ENCODE data around the gene APEX1. TPM values are rescaled to one million over a fixed set of nuclear protein-coding genes. Genes with fewer than 3 reads are reported as not detected.

APEX1 gene
- total RNA-seq, 1 donor from 2014 or later = 433 TPM

DNA sequence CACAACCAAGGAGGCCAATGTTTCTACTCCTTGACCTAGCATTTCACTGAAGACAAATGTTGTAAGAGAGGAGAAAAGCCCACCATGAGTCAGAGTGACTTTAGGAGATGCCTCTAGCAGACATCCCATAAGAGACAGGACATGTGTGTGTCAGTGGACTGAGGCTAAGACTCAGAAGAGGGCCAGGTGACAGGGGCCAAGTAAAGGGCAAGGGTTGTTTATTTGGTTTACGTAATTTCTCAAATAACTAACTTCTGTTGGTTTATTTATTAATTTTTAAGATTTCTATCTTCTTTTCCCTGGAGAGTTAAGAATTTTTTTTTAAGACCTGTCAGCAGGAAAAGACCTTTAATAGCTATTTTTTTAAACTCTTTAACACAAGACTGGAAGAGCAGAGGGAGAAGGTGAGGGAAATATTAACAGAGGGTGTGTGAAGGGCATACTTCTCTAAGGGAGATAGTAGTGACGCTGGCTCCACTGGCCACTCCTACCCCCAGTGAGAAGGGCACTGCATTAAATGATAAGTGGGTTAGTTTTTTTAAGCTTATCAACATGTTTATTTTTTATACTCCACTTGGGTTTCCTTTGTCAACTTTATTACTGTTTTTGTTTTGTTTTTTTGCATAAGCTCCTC, 17.6 kb downstream of the APEX1 start:
- H3K9me3 Mint-ChIP-seq = no peaks in the 10 kb centered on the region
- no peak overlapping the region for H3K27ac Mint-ChIP-seq (ENCODE audit: unreplicated experiment)
- TF ChIP-seq, protein P1, sequence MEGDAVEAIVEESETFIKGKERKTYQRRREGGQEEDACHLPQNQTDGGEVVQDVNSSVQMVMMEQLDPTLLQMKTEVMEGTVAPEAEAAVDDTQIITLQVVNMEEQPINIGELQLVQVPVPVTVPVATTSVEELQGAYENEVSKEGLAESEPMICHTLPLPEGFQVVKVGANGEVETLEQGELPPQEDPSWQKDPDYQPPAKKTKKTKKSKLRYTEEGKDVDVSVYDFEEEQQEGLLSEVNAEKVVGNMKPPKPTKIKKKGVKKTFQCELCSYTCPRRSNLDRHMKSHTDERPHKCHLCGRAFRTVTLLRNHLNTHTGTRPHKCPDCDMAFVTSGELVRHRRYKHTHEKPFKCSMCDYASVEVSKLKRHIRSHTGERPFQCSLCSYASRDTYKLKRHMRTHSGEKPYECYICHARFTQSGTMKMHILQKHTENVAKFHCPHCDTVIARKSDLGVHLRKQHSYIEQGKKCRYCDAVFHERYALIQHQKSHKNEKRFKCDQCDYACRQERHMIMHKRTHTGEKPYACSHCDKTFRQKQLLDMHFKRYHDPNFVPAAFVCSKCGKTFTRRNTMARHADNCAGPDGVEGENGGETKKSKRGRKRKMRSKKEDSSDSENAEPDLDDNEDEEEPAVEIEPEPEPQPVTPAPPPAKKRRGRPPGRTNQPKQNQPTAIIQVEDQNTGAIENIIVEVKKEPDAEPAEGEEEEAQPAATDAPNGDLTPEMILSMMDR (conservative IDR thresholded peaks at IDR 0.05) = no peak
- peak overlapping the region; percentile 72 for H3K4me3 Mint-ChIP-seq
- H3K27me3 Mint-ChIP-seq (ENCODE audit: low read depth) = no peaks in the 10 kb centered on the region
- no peak for DNase-seq (ENCODE audit: low read depth, low spot score)
- peaks cover 22% of the 10 kb centered on the region for H3K36me3 Mint-ChIP-seq (ENCODE audit: low read depth)
- peaks cover 28% of the 10 kb centered on the region for H3K4me1 Mint-ChIP-seq

DNA sequence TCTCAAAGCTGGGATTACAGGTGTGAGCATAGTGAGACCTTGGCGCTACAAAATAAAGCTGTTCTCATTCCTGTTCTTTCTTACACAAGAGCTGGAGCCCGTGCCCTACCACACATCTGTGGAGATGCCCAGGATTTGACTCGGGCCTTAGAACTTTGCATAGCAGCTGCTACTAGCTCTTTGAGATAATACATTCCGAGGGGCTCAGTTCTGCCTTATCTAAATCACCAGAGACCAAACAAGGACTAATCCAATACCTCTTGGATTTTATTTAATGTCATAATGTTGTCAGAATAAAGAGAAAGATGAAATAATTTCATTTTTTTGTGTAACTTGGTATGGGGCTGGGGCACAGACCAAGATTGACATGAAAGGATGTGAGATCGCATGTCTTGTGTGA, 21.8 kb downstream of the APEX1 start:
- TF ChIP-seq, protein P1 (conservative IDR thresholded peaks at IDR 0.05) = no peak

DNA sequence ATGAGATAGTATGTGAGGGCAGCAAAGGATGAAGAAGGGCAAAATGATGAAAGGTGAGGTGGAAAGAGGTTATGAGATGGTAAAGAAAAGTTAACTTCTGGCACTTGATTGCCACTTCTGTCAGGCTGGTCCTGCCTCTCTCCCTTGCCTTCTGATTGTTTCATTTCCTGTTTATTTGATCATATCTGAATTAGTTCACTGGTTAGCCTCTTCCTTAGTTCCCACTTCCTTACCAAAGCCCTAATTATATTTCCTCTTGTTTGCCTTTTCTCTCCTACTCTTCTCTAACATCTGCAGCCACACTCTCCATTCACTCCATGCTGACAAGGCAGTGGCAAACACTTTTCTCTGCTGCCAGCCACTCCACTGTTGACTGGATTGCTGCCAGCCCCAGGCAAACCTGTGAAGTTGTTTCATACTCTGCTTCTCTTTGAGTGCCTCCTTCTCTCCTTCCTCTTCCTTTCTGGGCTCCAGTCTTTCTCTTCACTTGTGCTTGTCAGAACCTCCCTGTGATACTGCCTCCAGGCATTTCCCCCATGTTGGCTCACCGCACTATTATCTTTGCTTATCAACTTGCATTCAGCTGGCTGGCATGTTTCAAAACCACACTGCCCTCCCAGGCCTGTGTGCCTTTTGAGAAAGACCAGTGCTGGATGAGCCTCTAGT, 22.3 kb downstream of the APEX1 start:
- H3K27ac Mint-ChIP-seq (ENCODE audit: unreplicated experiment) = no peak overlapping the region
- H3K36me3 Mint-ChIP-seq (ENCODE audit: low read depth) = peaks cover 19% of the 10 kb centered on the region
- H3K4me3 Mint-ChIP-seq = no peak overlapping the region

More for the DNA sequence above, 21.8 kb downstream of the APEX1 start:
- Mint-ChIP-seq H3K27me3 (ENCODE audit: low read depth) (no peaks in the 10 kb centered on the region), H3K27ac (ENCODE audit: unreplicated experiment) (no peak overlapping the region), H3K36me3 (ENCODE audit: low read depth) (peaks cover 23% of the 10 kb centered on the region), H3K4me3 (no peak overlapping the region), H3K9me3 (no peaks in the 10 kb centered on the region), H3K4me1 (peaks cover 2% of the 10 kb centered on the region)
- no peak for DNase-seq (ENCODE audit: low read depth, low spot score)

DNA sequence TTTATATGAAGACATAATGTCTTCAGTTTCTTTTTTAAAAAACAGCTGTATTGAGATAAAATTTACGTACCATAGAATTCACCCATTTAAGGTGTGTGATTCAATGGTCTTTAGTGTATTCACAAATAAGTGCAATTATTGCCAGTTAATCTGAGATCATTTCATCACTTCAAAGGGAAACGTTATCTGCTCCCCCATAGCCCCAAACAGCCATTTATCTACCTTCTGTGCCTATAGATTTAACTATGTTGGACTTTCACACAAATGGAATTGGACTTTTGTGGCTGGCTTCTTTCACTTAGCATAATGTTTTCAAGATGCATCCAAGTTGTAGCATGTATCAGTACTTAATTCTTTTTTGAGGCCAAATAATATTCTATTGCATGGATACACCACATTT, 23.9 kb downstream of the APEX1 start:
- peaks cover 3% of the 10 kb centered on the region for H3K27me3 Mint-ChIP-seq (ENCODE audit: low read depth)

More for the DNA sequence above, 22.3 kb downstream of the APEX1 start:
- TF ChIP-seq, protein P1 (conservative IDR thresholded peaks at IDR 0.05) = no peak
- Mint-ChIP-seq H3K27me3 (ENCODE audit: low read depth) (no peaks in the 10 kb centered on the region), H3K4me1 (peaks cover 4% of the 10 kb centered on the region), H3K9me3 (no peaks in the 10 kb centered on the region)
- no peak for DNase-seq (ENCODE audit: low read depth, low spot score)

DNA sequence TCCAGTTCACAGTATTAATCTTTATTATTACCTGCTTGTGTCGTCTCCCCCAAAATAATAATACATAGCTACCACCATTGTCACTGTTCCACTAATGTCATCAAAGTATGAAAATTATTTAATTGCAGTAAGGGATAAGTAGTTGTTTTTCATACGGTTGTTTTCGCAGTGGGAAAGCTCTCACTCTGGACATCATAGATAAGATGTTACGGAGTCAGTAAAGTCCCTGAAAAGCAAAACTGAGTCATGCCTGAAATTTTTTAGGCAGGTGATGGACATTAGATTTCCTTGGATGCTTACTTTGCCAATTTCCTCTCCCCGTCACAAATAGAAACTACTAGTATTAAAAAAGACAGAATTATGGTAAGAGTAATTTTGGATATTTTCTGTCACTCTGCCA, 27.4 kb downstream of the APEX1 start:
- no peaks in the 10 kb centered on the region for H3K9me3 Mint-ChIP-seq
- no peak overlapping the region for H3K27ac Mint-ChIP-seq (ENCODE audit: unreplicated experiment)
- H3K36me3 Mint-ChIP-seq (ENCODE audit: low read depth) = peaks cover 2% of the 10 kb centered on the region
- no peak overlapping the region for H3K4me3 Mint-ChIP-seq
- H3K4me1 Mint-ChIP-seq = peaks cover 4% of the 10 kb centered on the region
- H3K27me3 Mint-ChIP-seq (ENCODE audit: low read depth) = peaks cover 7% of the 10 kb centered on the region
- DNase-seq (ENCODE audit: low read depth, low spot score) = no peak
- TF ChIP-seq, protein P1 (conservative IDR thresholded peaks at IDR 0.05) = no peak

More for the DNA sequence above, 23.9 kb downstream of the APEX1 start:
- TF ChIP-seq, protein P1 (conservative IDR thresholded peaks at IDR 0.05) = no peak
- Mint-ChIP-seq H3K9me3 (no peaks in the 10 kb centered on the region), H3K27ac (ENCODE audit: unreplicated experiment) (no peak overlapping the region), H3K4me3 (no peak overlapping the region), H3K36me3 (ENCODE audit: low read depth) (peaks cover 14% of the 10 kb centered on the region), H3K4me1 (peaks cover 4% of the 10 kb centered on the region)
- DNase-seq (ENCODE audit: low read depth, low spot score) = no peak
